AG09309 (cell line): ENCODE results near the gene KCNK2.

Experiments
- DNase-seq: peaks from one replicate; pipeline ENCODE4 v3.0.0-alpha.2; 2010; ENCODE audit warnings: low read depth
- H3K4me3 ChIP-seq: 2 replicates; pipeline ENCODE4 v1.5.1; 2011; ENCODE audit warnings: mild to moderate bottlenecking, low read depth, low read length, moderate library complexity; ENCODE audit not compliant: control insufficient read depth
- CTCF ChIP-seq: IDR thresholded peaks from 2 replicates; pipeline ENCODE4 v1.5.1; 2011; ENCODE audit warnings: mild to moderate bottlenecking, low read depth, low read length, inconsistent platforms; ENCODE audit not compliant: insufficient read depth, control insufficient read depth; ENCODE audit errors: missing control alignments

The KCNK2 gene

GRCh38 chr1:215087603-215088002 lies 5.1 kb downstream of the KCNK2 start:
- H3K4me3 ChIP-seq: no peak overlapping the region
- no peak for DNase-seq
- no peak for TF ChIP-seq CTCF

- H3K4me3 ChIP-seq: no peak overlapping the region
- TF ChIP-seq CTCF: no peak
- no peak for DNase-seq
Observed at GRCh38 chr1:215094381-215094780, 11.8 kb downstream of the KCNK2 start.

GRCh38 chr1:215095524-215095923 lies 13.0 kb downstream of the KCNK2 start:
- no peak overlapping the region for H3K4me3 ChIP-seq
- no peak for TF ChIP-seq CTCF
- DNase-seq: no peak

- DNase-seq: no peak
- TF ChIP-seq CTCF: no peak
- no peak overlapping the region for H3K4me3 ChIP-seq
Observed at GRCh38 chr1:215101511-215101910, 19.0 kb downstream of the KCNK2 start.

GRCh38 chr1:215104283-215104682 lies 21.7 kb downstream of the KCNK2 start:
- DNase-seq: no peak
- no peak for TF ChIP-seq CTCF
- H3K4me3 ChIP-seq: no peak overlapping the region

GRCh38 chr1:215106067-215106466 lies 23.5 kb downstream of the KCNK2 start:
- H3K4me3 ChIP-seq: no peak overlapping the region
- no peak for DNase-seq
- no peak for TF ChIP-seq CTCF

GRCh38 chr1:215109171-215109570 lies 26.6 kb downstream of the KCNK2 start:
- TF ChIP-seq CTCF: no peak
- no peak for DNase-seq
- H3K4me3 ChIP-seq: no peak overlapping the region
